HG02973 (cell line): ENCODE measurements around the gene CACNA1D.

Experiments
- ATAC-seq: cut with Tn5 transposase; IDR thresholded peaks from one replicate; pipeline ENCODE4 v1.9.1; 2021; ENCODE audit warnings: moderate library complexity; ENCODE audit not compliant: unreplicated experiment

CACNA1D gene

GRCh38 chr3:53495146-53495519 lies 722 bp downstream of the CACNA1D start:
- no peak for ATAC-seq

GRCh38 chr3:53495520-53496391 lies 1.3 kb downstream of the CACNA1D start:
- no peak for ATAC-seq

- no peak for ATAC-seq
Measured at GRCh38 chr3:53496392-53496670, 1.9 kb downstream of the CACNA1D start.

- ATAC-seq: no peak
Measured at GRCh38 chr3:53496984-53497383, 2.6 kb downstream of the CACNA1D start.

DNA sequence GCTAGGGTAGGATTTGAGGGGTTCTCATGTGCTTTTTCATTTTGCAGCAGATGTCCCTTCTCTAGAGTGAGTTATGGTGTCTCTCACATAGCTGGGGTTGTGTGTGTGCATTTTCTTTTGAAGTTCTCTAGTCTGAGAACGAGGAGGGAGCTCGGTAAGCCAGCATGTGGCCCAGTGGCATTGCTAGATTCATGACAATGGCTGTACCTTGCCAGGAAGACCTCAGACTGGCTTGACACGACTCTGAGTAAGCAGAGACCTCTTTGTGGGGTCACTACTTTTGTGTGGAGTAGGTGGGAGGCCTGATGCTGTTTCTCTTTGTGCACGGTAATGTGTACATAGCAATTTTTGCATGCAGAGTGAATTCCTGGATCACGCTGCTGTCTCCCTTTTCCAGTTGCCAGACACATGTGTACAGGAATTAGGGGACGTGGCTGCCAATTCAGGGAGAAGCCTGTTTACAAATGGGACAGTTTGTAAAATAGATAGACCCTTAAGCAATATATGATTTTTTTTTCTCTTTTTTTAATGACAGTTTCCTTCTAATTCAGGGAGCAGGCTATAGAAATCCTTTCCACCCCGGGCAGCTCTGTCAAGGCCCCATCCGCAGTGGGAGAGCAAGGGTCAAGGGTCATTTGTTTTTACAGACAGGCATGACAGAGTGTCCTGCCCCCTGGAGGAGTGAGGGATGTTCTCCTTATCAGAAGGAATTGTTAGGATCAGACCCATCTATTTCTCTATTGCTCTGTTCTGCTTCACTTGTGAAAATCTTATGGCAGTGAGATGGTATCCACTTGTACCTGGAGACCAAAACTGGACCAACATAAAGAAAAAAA lies 4.6 kb downstream of the CACNA1D start:
- no peak for ATAC-seq

GRCh38 chr3:53500165-53500777 lies 5.9 kb downstream of the CACNA1D start:
- ATAC-seq: no peak

GRCh38 chr3:53501178-53501577 lies 6.8 kb downstream of the CACNA1D start:
- ATAC-seq: no peak

DNA sequence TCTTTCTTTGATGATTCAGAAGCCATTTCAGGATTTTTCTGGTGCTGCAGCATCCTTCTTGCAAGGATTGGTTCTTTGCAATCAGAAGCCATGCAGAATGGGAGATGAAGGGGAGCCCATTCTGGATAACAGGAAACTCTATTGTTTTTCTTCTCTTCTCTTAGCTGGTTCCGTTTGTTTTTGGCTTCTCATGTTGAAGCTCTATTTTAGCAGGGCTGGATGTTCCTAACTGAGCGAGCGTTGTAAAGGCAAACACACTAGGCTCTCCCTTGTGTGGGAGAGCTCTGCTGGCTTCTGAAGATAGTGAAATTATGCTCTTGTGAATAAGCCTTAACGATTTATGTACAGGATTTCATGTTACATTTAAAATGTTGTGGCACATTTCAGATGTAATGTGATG lies 8.3 kb downstream of the CACNA1D start:
- no peak for ATAC-seq

- no peak for ATAC-seq
Measured at GRCh38 chr3:53503195-53503594, 8.8 kb downstream of the CACNA1D start.

GRCh38 chr3:53506110-53506762 lies 11.8 kb downstream of the CACNA1D start:
- no peak for ATAC-seq

GRCh38 chr3:53506763-53507145 lies 12.3 kb downstream of the CACNA1D start:
- no peak for ATAC-seq

GRCh38 chr3:53509494-53509893 lies 15.1 kb downstream of the CACNA1D start:
- ATAC-seq: no peak

DNA sequence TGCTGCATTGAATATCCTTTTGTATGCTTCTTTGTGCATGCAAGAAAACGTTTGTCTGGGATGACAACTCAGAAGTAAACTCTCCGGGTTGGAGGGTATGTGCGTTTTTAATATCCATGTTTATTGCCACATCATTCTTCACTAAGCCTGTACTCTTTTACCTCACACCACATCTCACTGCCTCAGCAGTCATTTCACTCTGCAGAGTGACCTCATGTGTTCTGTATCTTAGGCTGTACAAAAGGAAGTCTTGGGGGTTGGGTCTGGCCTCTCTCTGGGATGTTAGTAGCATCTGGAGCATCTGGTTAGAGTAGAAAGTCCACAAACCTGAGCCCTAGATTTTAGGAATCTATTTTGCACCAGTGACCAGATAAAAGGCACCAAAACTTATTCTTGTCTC lies 16.1 kb downstream of the CACNA1D start:
- ATAC-seq: no peak

GRCh38 chr3:53511246-53511645 lies 16.8 kb downstream of the CACNA1D start:
- no peak for ATAC-seq

GRCh38 chr3:53513556-53514190 lies 19.3 kb downstream of the CACNA1D start:
- ATAC-seq: no peak

- no peak for ATAC-seq
Measured at GRCh38 chr3:53516339-53516738, 21.9 kb downstream of the CACNA1D start.

- no peak for ATAC-seq
Measured at GRCh38 chr3:53518495-53518981, 24.1 kb downstream of the CACNA1D start.

- ATAC-seq: no peak
Measured at GRCh38 chr3:53519065-53519709, 24.8 kb downstream of the CACNA1D start.

- no peak for ATAC-seq
Measured at GRCh38 chr3:53523346-53523745, 28.9 kb downstream of the CACNA1D start.

DNA sequence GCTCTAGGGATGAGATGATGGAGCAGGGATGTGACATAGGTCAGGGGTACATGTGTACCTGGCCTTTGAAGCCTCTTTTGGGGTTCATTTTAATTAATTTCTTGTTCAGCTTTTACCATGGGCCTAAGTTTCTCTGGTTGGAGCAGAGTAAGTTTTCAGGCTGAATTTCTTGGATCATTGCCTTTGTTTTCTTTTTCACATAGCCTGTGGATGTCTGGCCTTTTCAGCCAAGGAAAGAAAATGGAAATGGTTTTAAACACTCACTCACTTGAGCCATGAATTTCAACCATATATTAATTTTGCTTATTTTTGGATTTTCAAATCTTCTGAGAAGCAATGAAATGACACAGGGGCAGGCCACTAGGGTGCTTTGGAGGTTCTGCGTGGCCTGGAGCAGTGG lies 30.2 kb downstream of the CACNA1D start:
- no peak for ATAC-seq
